ENCODE results near the gene PIGC.

DNA sequence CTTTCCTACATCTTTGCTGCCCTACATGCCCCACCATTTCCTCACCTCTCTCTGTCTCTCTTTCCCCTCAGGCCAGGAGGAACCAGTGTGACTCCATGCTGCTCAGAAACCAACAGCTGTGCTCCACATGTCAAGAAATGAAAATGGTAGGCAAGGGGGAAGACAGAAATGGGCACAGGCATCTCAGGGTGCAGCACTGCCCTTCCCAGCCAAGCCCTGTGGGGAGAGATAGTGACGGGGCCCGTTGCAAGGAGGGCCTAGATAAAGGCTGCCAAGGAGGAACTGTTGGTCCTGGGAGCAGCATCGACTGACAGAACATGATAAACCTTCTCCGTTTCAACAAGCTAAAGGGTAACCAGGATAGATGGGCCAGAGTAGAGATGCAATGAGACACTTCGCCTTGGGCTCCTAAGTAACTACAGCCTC lies 12.5 kb upstream of the PIGC start:
- TF ChIP-seq, protein P1, sequence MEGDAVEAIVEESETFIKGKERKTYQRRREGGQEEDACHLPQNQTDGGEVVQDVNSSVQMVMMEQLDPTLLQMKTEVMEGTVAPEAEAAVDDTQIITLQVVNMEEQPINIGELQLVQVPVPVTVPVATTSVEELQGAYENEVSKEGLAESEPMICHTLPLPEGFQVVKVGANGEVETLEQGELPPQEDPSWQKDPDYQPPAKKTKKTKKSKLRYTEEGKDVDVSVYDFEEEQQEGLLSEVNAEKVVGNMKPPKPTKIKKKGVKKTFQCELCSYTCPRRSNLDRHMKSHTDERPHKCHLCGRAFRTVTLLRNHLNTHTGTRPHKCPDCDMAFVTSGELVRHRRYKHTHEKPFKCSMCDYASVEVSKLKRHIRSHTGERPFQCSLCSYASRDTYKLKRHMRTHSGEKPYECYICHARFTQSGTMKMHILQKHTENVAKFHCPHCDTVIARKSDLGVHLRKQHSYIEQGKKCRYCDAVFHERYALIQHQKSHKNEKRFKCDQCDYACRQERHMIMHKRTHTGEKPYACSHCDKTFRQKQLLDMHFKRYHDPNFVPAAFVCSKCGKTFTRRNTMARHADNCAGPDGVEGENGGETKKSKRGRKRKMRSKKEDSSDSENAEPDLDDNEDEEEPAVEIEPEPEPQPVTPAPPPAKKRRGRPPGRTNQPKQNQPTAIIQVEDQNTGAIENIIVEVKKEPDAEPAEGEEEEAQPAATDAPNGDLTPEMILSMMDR (IDR thresholded peaks at IDR 0.05) = no peak
- no peak for TF ChIP-seq POLR2A (IDR thresholded peaks at IDR 0.05)

All from breast epithelium (tissue), 3 donors.